GM19397 (cell line): ENCODE results near the gene EIF2B1.
A peak's percentile ranks its signal among the peaks of the same experiment; 100 is the strongest.

Experiments used
- ATAC-seq: cut with Tn5 transposase; IDR thresholded peaks from one replicate; pipeline ENCODE4 v1.9.1; 2021; ENCODE audit warnings: mild to moderate bottlenecking, moderate library complexity; ENCODE audit not compliant: unreplicated experiment

Gene EIF2B1

DNA sequence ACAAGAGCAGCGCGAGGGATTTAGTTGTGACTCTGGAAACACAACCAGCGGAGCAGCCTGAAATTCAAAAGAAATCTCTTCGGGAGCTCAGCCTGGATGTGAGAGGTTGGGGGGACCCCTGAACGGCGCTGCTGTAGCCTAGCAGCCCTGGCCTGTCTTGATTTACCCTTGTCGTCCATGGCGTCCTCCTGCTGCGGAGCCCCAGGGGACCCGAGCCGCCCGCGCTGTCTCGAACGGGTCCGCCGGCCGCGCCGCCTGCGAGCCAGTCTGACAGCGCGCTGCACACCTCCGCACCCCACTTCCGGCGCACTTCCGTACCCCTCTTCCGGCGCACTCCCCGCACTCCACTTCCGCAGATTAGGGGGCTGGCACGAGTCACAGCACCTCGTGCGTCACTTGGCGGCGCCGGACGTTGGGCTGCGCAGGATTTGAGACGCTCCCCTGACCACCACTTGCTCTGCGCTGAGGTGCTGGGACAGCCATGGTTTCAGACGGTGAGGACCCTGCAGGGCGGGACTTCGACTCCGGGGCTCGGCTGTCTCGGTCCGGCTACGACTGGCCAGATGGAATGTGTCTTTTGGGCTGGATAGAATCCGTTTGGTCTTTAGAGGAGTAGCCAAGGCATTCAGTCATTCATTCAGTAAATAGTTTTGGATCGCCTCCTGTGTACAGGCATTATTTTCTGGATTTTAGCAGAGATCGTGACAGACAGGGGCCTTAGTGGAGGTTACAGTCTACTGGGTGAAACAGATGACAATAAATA, at the start of gene EIF2B1, which contains the start of gene GTF2H3:
EIF2B1 (minus strand) TSS at position 308 of the 763 bp plus-strand sequence; CDS start at position 179, 129 bp downstream.
GTF2H3 (plus strand) TSS at position 451 of the 763 bp plus-strand sequence; CDS start at position 482, 31 bp downstream.
- ATAC-seq = peak; percentile 97

DNA sequence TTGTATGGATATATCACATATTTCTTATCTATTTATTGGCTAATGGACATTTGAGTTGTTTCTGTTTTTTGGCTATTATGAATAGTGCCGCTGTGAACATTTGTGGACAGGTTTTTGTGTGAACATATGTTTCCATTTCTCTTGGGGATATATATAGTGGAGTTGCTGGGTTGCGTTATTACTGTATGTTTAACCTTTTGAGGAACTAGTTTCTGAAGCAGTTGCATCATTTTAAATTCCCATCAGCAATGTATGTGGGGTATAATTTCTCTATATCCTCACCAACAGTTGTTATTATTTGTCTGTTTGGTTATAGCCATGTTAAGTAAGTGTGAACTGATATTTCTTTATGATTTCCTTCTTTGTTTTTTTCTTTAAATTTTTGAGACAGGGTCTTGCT, 48.1 kb upstream of the EIF2B1 start:
- ATAC-seq = no peak

DNA sequence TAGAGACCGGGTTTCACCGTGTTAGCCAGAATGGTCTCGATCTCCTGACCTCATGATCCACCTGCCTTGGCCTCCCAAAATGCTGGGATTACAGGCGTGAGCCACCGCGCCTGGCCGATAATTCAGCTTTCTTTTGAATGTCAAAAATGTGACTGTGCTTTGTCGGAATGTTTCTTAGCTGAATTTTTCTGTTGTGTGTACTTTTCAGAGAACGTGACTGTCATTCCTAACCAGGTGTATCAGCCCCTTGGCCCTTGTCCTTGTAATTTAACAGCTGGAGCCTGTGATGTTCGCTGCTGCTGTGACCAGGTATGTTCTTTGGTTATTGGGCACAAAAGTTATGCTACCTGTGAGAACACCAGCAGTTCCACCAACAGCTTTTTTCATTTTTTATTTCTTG, 45.5 kb upstream of the EIF2B1 start:
- ATAC-seq = no peak

DNA sequence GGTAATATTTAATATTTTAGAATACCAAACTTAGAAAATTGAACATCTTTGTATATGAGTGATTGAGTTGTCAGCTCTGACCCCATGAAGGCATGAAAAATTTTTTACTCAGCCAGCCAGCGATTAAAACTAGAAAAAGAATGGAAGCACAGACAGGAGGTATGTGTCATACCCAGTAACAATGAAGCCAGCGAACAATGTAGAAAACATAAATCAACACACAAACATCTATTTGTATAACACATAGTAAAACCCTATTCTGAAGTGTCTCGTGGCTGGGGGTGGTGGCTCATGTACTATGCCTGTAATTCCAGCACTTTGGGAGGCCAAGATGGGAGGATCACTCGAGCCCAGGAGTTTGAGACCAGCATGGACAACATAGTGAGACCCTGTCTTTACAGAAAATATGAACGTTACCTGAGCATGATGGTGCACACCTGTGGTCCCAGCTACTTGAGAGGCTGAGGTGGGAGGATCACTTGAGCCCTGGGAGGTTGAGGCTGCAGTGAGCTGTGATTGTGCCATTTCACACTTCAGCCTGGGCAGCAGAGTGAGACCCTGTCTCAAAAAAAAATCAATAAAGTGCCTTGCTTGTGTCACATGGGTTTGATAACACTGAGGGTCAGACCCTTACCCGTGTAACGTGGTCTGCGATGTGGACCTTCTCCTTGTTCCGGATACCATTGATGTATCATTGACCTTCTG, 43.3 kb upstream of the EIF2B1 start:
- no peak for ATAC-seq

DNA sequence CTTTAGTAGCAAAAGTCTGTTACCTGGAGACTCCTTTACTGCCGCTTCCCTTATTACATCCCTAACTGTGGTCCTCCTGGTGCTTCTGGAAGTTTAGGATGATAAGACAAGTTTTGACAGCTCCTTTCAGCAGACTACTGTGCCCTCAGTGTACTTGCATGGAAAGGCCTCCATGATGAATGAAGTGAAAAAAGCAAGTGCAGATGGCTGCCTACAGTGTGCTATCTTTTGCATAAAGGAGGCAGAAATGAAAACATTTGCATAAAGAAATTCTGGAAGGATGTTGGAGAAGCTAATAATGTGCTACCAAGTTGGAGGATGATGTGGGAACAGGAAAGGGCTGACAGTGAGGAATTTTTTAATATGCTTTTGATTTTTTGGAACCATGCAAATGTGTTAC, 42.0 kb upstream of the EIF2B1 start:
- ATAC-seq = no peak

DNA sequence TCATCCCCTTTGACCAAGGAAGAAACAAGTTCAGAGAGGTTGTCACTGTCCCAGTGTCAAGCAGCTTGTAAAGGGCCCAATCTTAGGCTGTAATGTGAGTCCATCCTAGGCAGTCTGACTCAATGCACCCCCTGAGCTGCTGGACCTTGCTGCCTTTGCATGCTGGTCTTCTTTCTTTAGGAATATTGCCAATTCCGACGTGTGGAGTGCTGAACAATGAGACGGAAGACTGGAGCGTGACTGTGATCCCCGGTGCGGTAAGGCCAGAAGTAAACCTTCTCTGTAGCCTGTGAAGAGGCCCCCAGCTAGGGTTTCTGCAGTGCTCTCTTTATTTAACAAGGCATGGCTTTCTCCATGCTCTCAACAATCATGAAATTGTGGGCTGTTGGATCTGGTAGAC, 38.4 kb upstream of the EIF2B1 start:
- ATAC-seq = no peak

DNA sequence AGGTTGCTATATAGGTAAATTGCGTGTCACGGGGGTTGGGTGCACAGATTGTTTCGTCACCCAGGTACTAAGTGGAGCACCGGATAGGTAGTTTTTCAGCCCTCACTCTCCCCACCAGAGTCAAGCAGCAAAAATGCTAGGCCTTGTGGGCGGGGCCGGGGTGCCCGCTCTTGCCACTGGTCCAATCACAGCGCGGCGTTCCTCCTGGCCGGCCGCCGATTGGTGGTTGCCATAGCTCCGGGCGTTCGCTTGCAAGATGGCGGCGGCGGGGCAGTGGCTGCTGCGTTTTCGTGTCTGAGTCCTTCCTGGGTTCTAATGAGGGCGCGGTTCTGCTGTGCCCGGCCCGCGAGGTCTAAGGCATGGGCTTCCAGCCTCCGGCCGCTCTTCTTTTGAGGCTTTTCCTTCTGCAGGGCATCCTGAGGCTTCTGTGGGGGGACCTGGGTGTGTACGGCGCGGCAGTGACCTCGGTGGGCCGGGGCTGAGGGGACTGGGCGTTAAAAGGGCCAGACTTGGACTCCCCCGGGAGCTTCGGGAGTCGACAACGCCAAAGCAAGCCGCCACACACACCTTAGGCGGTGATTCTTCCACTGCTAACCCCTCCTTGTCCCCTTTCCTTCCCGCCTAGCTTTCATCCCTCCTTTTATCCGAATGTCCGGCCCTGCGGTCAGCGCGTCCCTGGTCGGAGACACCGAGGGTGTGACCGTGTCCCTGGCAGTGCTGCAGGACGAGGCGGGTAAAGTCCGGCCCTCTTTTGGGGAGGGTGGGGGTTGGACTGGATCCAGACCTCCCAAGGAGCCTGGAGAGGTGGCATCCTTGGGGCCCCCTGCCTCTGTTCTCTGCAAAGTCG, 37.6 kb upstream of the EIF2B1 start, which contains the start of gene TCTN2:
TCTN2 (plus strand) TSS at position 232 of the 847 bp plus-strand sequence; CDS start at position 360, 128 bp downstream.
- peak; percentile 98 for ATAC-seq

DNA sequence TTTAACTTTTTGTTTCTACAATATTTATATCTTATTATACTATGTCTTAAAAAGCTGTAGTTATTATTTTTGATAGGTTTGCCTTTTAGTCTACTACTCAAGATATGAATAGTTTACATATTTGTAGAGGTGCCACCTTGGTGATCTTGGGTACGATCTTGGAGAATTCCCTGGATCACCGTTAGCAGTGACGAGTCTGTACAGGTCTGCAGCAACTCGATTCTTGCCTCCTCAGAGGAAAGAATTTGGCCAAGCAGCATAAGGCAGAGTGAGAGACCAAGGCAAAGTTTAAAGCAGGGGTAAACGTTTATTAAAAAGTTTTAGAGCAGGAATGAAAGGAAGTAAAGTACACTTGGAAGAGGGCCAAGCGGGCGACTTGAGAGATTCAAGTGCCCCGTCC, 34.3 kb upstream of the EIF2B1 start:
- ATAC-seq = no peak

DNA sequence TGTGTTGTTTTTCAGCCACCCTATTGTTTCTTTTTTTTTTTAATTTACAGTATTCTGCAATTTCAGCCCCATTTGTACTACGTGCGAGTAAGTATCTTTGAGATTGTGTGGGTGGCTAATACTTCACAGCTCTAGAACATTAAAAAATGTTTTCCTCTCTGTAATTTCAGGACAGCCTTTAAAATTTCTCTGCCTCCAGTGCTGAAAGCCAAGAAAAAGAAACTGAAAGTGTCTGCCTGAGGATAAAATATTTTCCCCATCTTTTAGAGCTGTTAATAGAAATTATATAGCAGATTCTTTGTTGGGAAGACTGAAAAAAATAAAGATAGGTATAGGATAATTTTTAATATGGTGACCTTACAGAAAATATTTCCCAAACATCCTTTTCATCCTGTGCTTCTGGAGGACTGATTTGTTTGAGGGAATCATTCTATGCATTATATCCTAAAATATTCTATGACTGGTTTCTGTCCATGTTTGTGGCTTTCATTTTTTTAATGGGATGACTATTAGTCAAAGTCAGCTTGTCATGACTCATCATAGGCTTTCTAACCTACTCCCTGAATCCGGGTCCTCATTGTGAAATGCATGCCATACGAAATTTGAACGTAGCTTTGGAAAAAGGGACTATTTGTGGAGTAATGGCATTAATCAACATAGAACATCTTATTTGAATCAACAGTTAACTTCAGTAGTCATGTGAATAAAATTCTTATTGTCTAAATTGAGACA, 26.7 kb upstream of the EIF2B1 start:
- no peak for ATAC-seq

DNA sequence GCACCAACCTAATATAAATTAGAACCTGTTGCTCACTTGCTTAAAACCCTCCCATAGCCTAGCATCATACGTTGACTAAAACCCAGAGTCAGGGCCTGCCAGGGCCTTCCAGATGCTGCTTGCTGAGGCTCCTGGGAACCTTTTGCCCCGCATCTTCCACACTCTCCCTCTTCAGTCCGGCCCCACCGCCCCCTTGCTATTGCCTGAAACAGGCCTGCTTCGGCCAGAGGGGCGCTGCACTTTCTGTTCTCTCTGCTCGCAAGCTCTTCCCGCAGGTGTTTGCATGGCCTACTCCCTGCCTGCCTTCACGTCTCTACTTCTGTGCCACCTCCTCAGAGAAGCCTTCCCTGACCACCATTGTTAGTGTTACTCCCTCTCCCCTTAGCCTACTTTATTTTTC, 23.7 kb upstream of the EIF2B1 start:
- no peak for ATAC-seq

DNA sequence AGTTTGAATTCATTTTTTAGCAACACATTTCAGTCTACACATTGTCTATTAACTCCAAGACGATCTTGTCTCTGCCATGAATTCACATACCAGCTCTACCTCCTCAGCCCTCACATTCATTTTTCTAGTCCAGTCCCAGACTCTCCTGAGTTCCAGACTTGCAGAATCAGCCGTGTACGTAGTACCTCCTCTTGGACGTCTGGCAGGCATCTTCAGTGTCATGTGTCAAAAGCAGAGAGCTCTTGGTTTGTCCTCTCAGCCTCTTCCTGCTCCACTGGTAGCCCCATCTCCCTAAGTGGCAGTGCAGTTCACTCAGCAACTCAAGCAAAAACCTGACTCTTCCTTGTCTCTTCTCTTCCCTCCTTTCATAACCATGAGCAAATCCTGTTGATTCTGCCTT, 22.9 kb upstream of the EIF2B1 start:
- ATAC-seq = no peak

DNA sequence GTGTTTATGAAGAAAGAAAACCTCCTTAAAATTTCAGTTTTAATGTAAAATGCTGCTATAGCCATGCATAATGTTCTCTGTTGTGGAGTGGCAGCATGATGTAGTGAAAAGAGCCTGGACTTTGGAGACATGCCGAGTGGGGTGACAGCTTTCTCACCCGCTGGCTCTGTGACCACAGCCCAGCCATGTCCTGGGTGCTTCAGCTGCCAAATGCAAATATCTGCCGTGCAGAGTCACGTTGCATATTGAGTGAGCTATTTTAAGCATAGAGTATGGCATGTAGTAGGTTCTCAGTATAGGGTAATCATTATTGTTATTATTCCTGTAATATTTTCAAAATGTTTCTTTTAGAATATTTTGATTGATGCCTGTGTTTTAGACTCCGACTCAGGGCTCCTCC, 21.9 kb upstream of the EIF2B1 start:
- peak; percentile 82 for ATAC-seq

DNA sequence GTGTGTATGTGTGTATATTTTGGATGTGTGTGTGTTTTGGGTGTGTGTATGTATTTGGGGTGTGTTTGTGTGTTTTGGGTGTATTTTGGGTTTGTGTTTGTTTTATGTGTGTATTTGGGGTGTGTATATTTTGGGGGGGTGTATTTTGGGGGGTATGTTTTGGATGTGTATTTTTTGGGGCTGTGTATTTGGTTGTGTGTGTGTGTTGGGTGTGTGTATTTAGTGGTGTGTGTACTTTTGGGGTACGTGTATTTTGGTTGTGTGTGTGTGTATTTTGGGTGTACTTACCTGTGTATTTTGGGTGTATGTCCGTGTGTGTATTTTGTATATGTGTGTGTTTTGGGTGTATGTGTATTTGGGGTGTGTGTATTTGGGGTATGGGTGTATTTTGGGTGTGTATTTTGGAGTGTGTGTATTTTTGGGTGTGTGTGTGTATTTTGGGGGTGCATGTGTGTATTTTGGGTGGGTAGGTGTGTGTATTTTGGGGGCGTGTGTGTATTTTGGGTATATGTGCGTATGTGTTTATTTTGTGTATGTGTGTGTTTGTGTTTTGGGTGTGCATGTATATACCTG, 20.7 kb upstream of the EIF2B1 start:
- ATAC-seq = no peak

DNA sequence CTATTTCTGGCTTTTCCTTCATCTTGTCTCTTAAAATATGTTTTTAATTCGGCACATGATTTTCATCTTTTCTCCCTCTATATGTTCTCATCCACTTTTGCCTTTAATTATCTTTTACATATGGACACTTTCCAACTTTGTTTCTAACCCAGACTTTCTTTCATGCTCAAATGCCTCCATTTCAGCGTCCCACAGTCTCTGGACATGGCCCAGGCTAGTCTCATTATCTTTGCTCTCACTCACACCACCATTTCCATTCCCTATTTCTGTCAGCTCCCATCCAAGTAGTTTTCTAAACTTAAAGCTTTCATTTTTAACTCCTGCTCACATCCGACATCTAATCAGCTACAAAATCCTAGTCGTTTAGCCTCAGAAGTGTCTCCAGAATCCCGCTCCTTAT, 14.9 kb upstream of the EIF2B1 start:
- no peak for ATAC-seq

DNA sequence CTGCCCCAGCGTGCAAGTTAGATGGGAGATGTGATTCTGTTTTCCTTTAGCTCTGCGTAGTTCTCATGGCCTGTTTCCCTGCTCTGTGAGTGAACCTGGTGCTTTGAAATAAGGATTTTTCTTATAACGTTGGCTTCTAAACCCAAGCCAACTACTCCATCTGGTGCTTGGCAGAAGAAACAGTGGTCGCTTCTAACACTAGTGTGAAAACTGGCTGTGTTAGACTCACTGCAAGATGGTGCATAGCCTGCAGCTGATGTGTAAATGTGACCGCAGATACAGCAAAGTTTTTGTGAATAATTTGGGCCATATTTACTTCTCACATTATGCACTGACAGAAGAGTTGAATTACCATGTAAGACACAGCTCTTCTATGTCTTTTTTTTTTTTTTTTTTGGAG, 12.4 kb upstream of the EIF2B1 start:
- ATAC-seq = no peak

DNA sequence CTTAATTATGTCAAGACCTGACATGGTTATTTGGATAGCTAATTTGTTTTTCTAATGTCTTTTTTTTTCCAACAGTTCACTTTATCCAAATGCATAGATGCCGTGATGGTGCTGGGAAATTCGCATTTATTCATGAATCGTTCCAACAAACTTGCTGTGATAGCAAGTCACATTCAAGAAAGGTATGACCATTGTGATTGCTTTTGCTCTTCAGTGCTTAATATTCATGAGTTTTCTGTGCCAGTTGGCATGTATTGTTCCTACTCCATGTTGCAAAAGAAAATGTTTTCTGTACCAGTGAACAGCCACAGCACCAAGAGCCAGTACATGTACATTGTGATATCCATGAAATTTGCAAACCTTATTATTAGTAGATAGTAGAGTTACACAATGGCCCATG, 11.9 kb upstream of the EIF2B1 start:
- no peak for ATAC-seq

DNA sequence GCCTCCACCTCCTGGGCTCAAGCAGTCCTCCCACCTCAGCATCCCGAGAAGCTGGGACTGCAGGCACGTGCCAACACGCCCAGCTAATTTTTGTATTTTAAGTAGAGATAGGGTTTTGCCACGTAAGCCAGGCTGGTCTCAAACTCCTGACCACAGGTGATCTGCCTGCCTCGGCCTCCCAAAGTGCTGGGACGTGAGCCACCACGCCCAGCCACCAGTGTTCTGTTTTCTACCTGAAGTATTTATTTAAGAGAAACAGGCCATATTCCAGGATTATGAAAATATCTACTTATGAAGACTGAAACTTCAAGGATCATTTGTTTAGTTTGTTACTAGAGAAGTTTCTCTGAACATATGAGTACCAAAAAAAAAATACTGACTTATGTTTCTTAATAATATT, 10.4 kb upstream of the EIF2B1 start:
- no peak for ATAC-seq

DNA sequence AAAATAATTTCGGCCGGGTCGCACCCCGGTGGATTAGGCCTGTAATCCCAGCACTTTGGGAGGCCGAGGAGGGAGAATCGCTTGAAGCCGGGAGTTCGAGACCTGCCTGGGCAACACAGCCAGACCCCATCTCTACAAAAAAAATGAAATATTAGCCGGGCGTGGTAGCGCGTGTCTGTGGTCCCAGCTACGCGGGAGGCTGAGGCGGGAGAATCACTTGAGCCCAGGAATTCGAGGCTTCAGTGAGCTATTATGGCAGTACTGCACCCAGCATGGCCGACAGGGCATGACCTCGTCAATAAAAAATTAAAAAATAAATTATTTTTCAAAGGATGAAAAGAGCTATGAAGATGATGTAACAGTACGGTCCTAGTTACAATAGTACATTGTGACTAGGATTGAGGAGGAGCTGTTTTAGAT, 666 bp upstream of the EIF2B1 start:
- no peak for ATAC-seq

DNA sequence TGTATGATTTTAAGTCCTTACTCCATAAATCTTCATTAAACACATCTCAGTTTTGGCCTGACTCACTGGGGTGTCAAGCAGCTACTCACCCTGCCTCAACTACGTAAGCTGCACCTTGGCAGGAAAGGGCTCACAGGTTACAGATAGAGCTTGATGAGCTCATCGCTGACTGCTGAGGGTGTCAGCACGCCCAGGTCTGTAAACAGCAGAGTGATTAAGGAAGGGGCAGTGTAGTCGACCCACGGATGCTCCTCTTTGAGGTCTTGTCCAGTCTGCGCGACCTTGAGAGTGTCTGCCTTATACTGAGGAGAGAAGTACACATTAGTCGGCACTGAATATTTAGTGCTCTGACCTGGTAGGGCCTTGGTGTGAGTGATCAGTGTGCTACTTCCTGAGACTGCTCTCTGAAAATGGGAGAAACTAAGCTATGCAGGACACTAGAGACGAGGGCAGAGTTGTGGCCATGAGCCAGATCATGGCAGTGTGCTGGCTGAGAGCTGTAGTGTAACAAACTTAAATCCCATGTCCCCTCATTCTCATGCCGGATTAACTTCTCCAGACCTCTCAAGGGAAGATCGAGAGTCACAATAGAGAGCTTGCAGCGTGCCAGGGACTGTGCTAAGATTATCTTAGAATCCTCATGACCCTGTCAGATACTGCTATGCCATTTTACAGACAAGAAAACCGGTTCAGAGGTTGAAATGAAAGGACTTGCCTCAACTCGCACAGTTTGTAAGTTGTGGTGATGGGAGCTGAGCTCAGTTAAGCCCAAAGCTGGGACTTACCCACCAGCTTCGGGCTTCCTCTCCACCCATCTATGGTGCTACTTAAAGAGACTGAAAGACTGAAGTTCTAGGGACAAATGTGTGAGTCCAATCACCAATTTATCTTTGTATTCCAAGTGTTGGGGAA, 11.6 kb downstream of the EIF2B1 start:
- no peak for ATAC-seq
